HG02970 (cell line): ENCODE measurements around the gene XXYLT1.

ENCODE experiments used
- ATAC-seq: cut with Tn5 transposase; IDR thresholded peaks from one replicate; pipeline ENCODE4 v1.9.1; 2021; ENCODE audit warnings: mild to moderate bottlenecking, moderate library complexity, moderate number of reproducible peaks; ENCODE audit not compliant: unreplicated experiment, low FRiP score

XXYLT1 gene

GRCh38 chr3:195172896-195173295, 98.1 kb downstream of the XXYLT1 start:
- ATAC-seq, result no peak

GRCh38 chr3:195172039-195172684, 98.8 kb downstream of the XXYLT1 start:
- ATAC-seq, result no peak

- ATAC-seq, result no peak
These were observed 99.7 kb downstream of the XXYLT1 start for GRCh38 chr3:195171093-195171873.

- no peak for ATAC-seq
These were observed 100.5 kb downstream of the XXYLT1 start for GRCh38 chr3:195170496-195170895.

GRCh38 chr3:195169011-195169649, 101.8 kb downstream of the XXYLT1 start:
- ATAC-seq, result no peak

- ATAC-seq, result no peak
These were observed 102.8 kb downstream of the XXYLT1 start for GRCh38 chr3:195168009-195168762.

- no peak for ATAC-seq
These were observed 105.2 kb downstream of the XXYLT1 start for GRCh38 chr3:195165790-195166189.

- ATAC-seq, result no peak
These were observed 105.7 kb downstream of the XXYLT1 start for GRCh38 chr3:195165265-195165609.

- ATAC-seq, result no peak
These were observed 106.2 kb downstream of the XXYLT1 start for GRCh38 chr3:195164573-195165264.

- no peak for ATAC-seq
These were observed 107.0 kb downstream of the XXYLT1 start for GRCh38 chr3:195163719-195164572.

- ATAC-seq, result no peak
These were observed 108.1 kb downstream of the XXYLT1 start for GRCh38 chr3:195162816-195163215.

GRCh38 chr3:195162033-195162669, 108.8 kb downstream of the XXYLT1 start:
- no peak for ATAC-seq

- no peak for ATAC-seq
These were observed 110.0 kb downstream of the XXYLT1 start for GRCh38 chr3:195160908-195161434.

- no peak for ATAC-seq
These were observed 110.6 kb downstream of the XXYLT1 start for GRCh38 chr3:195160257-195160898.

GRCh38 chr3:195159814-195160165, 111.2 kb downstream of the XXYLT1 start:
- ATAC-seq, result no peak

- ATAC-seq, result no peak
These were observed 111.7 kb downstream of the XXYLT1 start for GRCh38 chr3:195159117-195159813.

GRCh38 chr3:195156286-195156890, 114.6 kb downstream of the XXYLT1 start:
- ATAC-seq, result no peak
